ENCODE results near the gene GPNMB. TPM values are rescaled to one million over a fixed set of nuclear protein-coding genes. Genes with fewer than 3 reads are reported as not detected.

Gene GPNMB
- 190 and 218 TPM in 2 replicates for total RNA-seq

DNA sequence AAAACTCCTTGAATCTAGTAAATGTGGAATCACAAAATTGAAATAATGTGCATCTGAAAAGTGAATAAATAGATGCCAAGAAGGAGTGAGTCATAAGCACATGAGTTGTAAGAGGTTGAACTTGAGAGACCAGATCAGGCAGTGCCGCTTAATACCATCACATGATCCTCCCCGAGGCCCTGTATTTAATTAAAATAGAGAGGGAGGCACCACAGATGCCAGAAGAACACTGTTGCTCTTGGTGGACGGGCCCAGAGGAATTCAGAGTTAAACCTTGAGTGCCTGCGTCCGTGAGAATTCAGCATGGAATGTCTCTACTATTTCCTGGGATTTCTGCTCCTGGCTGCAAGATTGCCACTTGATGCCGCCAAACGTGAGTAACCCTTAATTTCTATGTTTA is at the start of gene GPNMB:
GPNMB (plus strand) TSS at position 221 of the 400 bp plus-strand sequence; CDS start at position 304, 83 bp downstream.

DNA sequence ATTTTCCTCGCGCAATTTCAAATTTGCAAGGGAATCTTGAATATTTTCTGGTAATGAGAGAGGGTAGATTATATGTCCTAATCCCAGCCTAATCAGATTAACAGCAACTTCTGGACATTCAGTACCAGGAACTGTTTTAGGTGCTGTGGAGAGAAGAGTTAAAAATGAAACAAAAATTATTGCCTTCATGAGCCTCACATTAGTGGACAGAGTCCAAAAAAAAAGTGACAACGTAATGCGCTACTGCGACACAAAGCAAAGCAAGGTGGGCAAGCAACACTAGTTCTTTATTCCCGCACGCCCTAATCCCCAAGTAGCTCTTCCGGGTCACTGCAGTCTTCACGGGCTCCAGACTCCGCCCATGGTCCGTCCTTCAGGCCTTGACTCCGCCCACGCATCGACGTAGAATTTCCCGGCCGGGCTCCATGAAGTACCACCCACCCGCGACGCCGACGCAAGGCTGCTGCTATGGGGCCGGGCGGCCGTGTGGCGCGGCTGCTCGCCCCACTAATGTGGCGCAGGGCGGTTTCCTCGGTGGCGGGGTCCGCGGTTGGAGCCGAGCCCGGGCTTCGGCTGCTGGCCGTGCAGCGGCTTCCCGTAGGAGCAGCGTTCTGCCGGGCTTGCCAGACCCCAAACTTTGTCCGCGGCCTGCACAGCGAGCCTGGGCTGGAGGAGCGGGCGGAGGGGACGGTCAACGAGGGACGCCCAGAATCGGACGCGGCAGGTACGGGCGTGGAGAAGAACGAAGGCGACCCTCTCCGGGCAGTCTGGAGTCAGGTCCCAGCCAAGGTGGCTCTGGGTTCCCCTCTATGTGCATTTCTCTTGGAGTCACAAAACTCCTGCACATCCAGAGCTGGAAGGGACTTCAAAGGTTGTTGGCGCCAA is 52.6 kb downstream of the GPNMB start, which contains the start of gene MALSU1:
MALSU1 (plus strand) TSS at position 455 of the 885 bp plus-strand sequence; CDS start at position 469, 14 bp downstream.

Other genes starting within 250 kb of the GPNMB start
- 85.2 and 101 TPM in 2 replicates for gene HYCC1, start 232.6 kb upstream of the GPNMB start, total RNA-seq
- 49.2 and 49.9 TPM in 2 replicates for gene KLHL7, start 141.0 kb upstream of the GPNMB start, total RNA-seq
- gene NUP42, start 64.7 kb upstream of the GPNMB start, total RNA-seq, result 28.0 and 37.2 TPM in 2 replicates
- 34.1 and 50.2 TPM in 2 replicates for gene MALSU1, start 52.6 kb downstream of the GPNMB start, total RNA-seq
- gene IGF2BP3, start 223.7 kb downstream of the GPNMB start, total RNA-seq, result 0.26 and 0.76 TPM in 2 replicates

Data from articular chondrocyte of knee joint (primary cell).